ENCODE data around the gene PLXDC2.

GRCh38 chr10:20237586-20237985 lies 421.4 kb downstream of the PLXDC2 start:
- TF ChIP-seq, protein P1, sequence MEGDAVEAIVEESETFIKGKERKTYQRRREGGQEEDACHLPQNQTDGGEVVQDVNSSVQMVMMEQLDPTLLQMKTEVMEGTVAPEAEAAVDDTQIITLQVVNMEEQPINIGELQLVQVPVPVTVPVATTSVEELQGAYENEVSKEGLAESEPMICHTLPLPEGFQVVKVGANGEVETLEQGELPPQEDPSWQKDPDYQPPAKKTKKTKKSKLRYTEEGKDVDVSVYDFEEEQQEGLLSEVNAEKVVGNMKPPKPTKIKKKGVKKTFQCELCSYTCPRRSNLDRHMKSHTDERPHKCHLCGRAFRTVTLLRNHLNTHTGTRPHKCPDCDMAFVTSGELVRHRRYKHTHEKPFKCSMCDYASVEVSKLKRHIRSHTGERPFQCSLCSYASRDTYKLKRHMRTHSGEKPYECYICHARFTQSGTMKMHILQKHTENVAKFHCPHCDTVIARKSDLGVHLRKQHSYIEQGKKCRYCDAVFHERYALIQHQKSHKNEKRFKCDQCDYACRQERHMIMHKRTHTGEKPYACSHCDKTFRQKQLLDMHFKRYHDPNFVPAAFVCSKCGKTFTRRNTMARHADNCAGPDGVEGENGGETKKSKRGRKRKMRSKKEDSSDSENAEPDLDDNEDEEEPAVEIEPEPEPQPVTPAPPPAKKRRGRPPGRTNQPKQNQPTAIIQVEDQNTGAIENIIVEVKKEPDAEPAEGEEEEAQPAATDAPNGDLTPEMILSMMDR (IDR thresholded peaks at IDR 0.05), result no peak
- no peak for TF ChIP-seq POLR2AphosphoS5 (IDR thresholded peaks at IDR 0.05; ENCODE audit: insufficient read depth in 1 of 2, low read depth in 1 of 2)
- no peak for TF ChIP-seq POLR2A (IDR thresholded peaks at IDR 0.05)

Measured in vagina (tissue), 2 donors.